Measurements from ENCODE around the gene PLIN5. TPM values are rescaled to one million over a fixed set of nuclear protein-coding genes. Genes with fewer than 3 reads are reported as not detected.
A peak's percentile ranks its signal among the peaks of the same experiment; 100 is the strongest.

The PLIN5 gene
- total and polyA plus RNA-seq, 4 donors = 13.3 to 83.8 (median 56.6) TPM

- H3K9me3 ChIP-seq (ENCODE audit: control insufficient read depth in 4 of 4, low read length in 3 of 4) = no peaks in the 10 kb centered on the region
- peak overlapping the region in 1 of 2 donors; percentile 87 for H3K9ac ChIP-seq (ENCODE audit: low read depth in 1 of 2, low read length in 2 of 2)
- H3K27me3 ChIP-seq (ENCODE audit: control insufficient read depth in 4 of 4, insufficient read depth in 4 of 4, low read length in 3 of 4) = no peaks in the 10 kb centered on the region
- DNase-seq (ENCODE audit: low spot score) = peak; percentile 32
- TF ChIP-seq RXRA (IDR thresholded peaks at IDR 0.05) (peak in 1 of 2 donors; percentile 32), HNF4A (conservative IDR thresholded peaks at IDR 0.05) (peak; percentile 7 to 14), EGR1 (IDR thresholded peaks at IDR 0.05; ENCODE audit: low read depth in 2 of 2) (peak in 1 of 2 donors; percentile 30), SP1 (IDR thresholded peaks at IDR 0.05) (peak; percentile 9), MAX (IDR thresholded peaks at IDR 0.05) (peak; percentile 16), FOXA1 (IDR thresholded peaks at IDR 0.05) (no peak)
- peak overlapping the region; percentile 77 to 93 (median 85) for H3K4me3 ChIP-seq (ENCODE audit: low read depth in 1 of 3, low read length in 3 of 3)
- WGBS = 29% methylated on average over 27 of the region's 27 CpGs
- peaks cover 0 to 2% (median 0%) of the 10 kb centered on the region in 4 donors for H3K36me3 ChIP-seq (ENCODE audit: control insufficient read depth in 4 of 4, insufficient read depth in 3 of 4, low read depth in 1 of 4, low read length in 3 of 4)
- peak overlapping the region; percentile 75 to 85 for H3K27ac ChIP-seq (ENCODE audit: low read depth in 1 of 2, low read length in 2 of 2)
- H3K4me1 ChIP-seq (ENCODE audit: control insufficient read depth in 4 of 4, insufficient read depth in 4 of 4, low read length in 3 of 4) = peaks cover 9 to 37% (median 24%) of the 10 kb centered on the region in 4 donors
Measured at GRCh38 chr19:4537953-4538600, 3.1 kb upstream of the PLIN5 start.

- TF ChIP-seq RXRA (IDR thresholded peaks at IDR 0.05) = peak; percentile 83 to 88
- no peak for TF ChIP-seq ZBTB33 (IDR thresholded peaks at IDR 0.05)
- peak; percentile 57 for TF ChIP-seq YY1 (IDR thresholded peaks at IDR 0.05)
- peak; percentile 58 to 67 for TF ChIP-seq HNF4A (conservative IDR thresholded peaks at IDR 0.05)
- TF ChIP-seq GABPA (IDR thresholded peaks at IDR 0.05 in 1 of 2, conservative IDR thresholded peaks at IDR 0.05 in 1 of 2) = no peak
- TF ChIP-seq HNF4G (IDR thresholded peaks at IDR 0.05) = peak; percentile 9
- peak; percentile 48 for TF ChIP-seq SP1 (IDR thresholded peaks at IDR 0.05)
- peak; percentile 85 for TF ChIP-seq MAX (IDR thresholded peaks at IDR 0.05)
- no peak for TF ChIP-seq ATF3 (IDR thresholded peaks at IDR 0.05)
- no peak for TF ChIP-seq RAD21 (IDR thresholded peaks at IDR 0.05)
- Histone ChIP-seq H3K27me3 (ENCODE audit: control insufficient read depth in 4 of 4, insufficient read depth in 4 of 4, low read length in 3 of 4) (no peaks in the 10 kb centered on the region), H3K36me3 (ENCODE audit: control insufficient read depth in 4 of 4, insufficient read depth in 3 of 4, low read depth in 1 of 4, low read length in 3 of 4) (peaks cover 0 to 2% (median 0%) of the 10 kb centered on the region in 4 donors), H3K4me3 (ENCODE audit: low read depth in 1 of 3, low read length in 3 of 3) (peak overlapping the region; percentile 85 to 94 (median 94)), H3K9ac (ENCODE audit: low read depth in 1 of 2, low read length in 2 of 2) (peak overlapping the region; percentile 43 to 72), H3K9me3 (ENCODE audit: control insufficient read depth in 4 of 4, low read length in 3 of 4) (no peaks in the 10 kb centered on the region), H3K27ac (ENCODE audit: low read depth in 1 of 2, low read length in 2 of 2) (peak overlapping the region; percentile 73 to 81), H3K4me1 (ENCODE audit: control insufficient read depth in 4 of 4, insufficient read depth in 4 of 4, low read length in 3 of 4) (peaks cover 7 to 36% (median 21%) of the 10 kb centered on the region in 4 donors)
- 25% methylated on average over 5 of the region's 5 CpGs for WGBS
- peak; percentile 32 for DNase-seq (ENCODE audit: low spot score)
Measured at GRCh38 chr19:4536798-4537197, 1.8 kb upstream of the PLIN5 start.

GRCh38 chr19:4533835-4534424 lies 1.1 kb downstream of the PLIN5 start:
- H3K4me3 ChIP-seq (ENCODE audit: low read depth in 1 of 3, low read length in 3 of 3) = no peak overlapping the region
- no peak for DNase-seq (ENCODE audit: low spot score)
- 86% methylated on average over 9 of the region's 9 CpGs for WGBS
- peaks cover 2 to 25% (median 10%) of the 10 kb centered on the region in 4 donors for H3K4me1 ChIP-seq (ENCODE audit: control insufficient read depth in 4 of 4, insufficient read depth in 4 of 4, low read length in 3 of 4)
- H3K27me3 ChIP-seq (ENCODE audit: control insufficient read depth in 4 of 4, insufficient read depth in 4 of 4, low read length in 3 of 4) = no peaks in the 10 kb centered on the region
- H3K36me3 ChIP-seq (ENCODE audit: control insufficient read depth in 4 of 4, insufficient read depth in 3 of 4, low read depth in 1 of 4, low read length in 3 of 4) = peaks cover 0 to 5% (median 1%) of the 10 kb centered on the region in 4 donors
- no peak overlapping the region for H3K9ac ChIP-seq (ENCODE audit: low read depth in 1 of 2, low read length in 2 of 2)
- peak overlapping the region; percentile 13 to 62 for H3K27ac ChIP-seq (ENCODE audit: low read depth in 1 of 2, low read length in 2 of 2)
- TF ChIP-seq RXRA (IDR thresholded peaks at IDR 0.05) (no peak), MAX (IDR thresholded peaks at IDR 0.05) (no peak), JUND (IDR thresholded peaks at IDR 0.05) (peak in 1 of 2 donors; percentile 12), REST (IDR thresholded peaks at IDR 0.05) (no peak), CTCF (IDR thresholded peaks at IDR 0.05; ENCODE audit: low read depth, low read length, missing input control) (no peak), HNF4A (conservative IDR thresholded peaks at IDR 0.05) (no peak), SP1 (IDR thresholded peaks at IDR 0.05) (no peak)
- H3K9me3 ChIP-seq (ENCODE audit: control insufficient read depth in 4 of 4, low read length in 3 of 4) = no peaks in the 10 kb centered on the region

Measured in liver (tissue), 9 donors.